Gastroesophageal sphincter (tissue), 3 donors: ENCODE data around the gene PDPN.

Source experiments
- EP300 ChIP-seq: sonication (generic); formaldehyde crosslinking; IDR thresholded peaks from one replicate; pipeline ENCODE4 v1.6.1; 2017; ENCODE audit warnings: antibody characterized with exemption, mild to moderate bottlenecking
- POLR2A ChIP-seq, 2 donors: fragments of 450-650 bp; IDR thresholded peaks; one replicate each; pipeline ENCODE4 v1.6.1; 2017; ENCODE audit warnings: antibody characterized with exemption in 2 of 2, mild to moderate bottlenecking in 2 of 2, moderate library complexity in 1 of 2
- TF ChIP-seq, protein P1 (sequence below), 4 experiments: fragments of 200-600 bp in 2 of 4; fragments of 450-650 bp in 2 of 4; sonication (generic) in 1 of 4; IDR thresholded peaks; one replicate each; pipeline ENCODE4 v1.5.1; 2017 to 2019; ENCODE audit warnings: antibody characterized with exemption in 4 of 4, mild to moderate bottlenecking in 2 of 4, moderate library complexity in 2 of 4

DNA sequence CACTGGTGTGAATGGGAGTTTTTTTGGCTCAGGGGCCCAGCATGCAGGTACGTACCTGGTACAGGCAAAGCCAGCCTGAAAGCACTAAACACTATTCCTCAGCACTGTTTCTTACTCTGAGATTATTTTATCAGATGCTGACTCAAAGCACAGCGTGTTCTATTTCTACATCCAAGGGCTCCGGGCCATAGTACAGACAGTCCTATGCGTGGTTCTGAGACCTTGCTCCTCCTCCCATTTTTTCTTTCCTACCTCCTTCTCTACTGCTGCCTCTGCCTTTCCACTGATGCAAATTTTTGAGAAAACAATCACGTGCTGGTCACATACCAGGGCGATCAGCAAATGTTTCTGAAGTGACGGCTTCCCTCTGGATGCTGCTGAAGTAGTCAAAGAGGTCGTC is 36.3 kb downstream of the PDPN start:
- no peak for TF ChIP-seq POLR2A (IDR thresholded peaks at IDR 0.05)
- TF ChIP-seq, protein P1, sequence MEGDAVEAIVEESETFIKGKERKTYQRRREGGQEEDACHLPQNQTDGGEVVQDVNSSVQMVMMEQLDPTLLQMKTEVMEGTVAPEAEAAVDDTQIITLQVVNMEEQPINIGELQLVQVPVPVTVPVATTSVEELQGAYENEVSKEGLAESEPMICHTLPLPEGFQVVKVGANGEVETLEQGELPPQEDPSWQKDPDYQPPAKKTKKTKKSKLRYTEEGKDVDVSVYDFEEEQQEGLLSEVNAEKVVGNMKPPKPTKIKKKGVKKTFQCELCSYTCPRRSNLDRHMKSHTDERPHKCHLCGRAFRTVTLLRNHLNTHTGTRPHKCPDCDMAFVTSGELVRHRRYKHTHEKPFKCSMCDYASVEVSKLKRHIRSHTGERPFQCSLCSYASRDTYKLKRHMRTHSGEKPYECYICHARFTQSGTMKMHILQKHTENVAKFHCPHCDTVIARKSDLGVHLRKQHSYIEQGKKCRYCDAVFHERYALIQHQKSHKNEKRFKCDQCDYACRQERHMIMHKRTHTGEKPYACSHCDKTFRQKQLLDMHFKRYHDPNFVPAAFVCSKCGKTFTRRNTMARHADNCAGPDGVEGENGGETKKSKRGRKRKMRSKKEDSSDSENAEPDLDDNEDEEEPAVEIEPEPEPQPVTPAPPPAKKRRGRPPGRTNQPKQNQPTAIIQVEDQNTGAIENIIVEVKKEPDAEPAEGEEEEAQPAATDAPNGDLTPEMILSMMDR (IDR thresholded peaks at IDR 0.05), result no peak
- no peak for TF ChIP-seq EP300
